Activated naive CD8-positive, alpha-beta T cell (primary cell): ENCODE results near the gene ABHD5.
"Not testable (repeated sequence)": the region's sequence is repeated elsewhere in the genome, so short reads cannot be mapped to it uniquely, and the experiment has no call there.

Experiments used
- H3K27ac Mint-ChIP-seq: one replicate; pipeline ENCODE4 v1.8.0; 2021; ENCODE audit warnings: mixed read lengths
- H3K27me3 Mint-ChIP-seq: one replicate; pipeline ENCODE4 v1.8.0; 2021; ENCODE audit warnings: mixed read lengths
- H3K36me3 Mint-ChIP-seq: one replicate; pipeline ENCODE4 v1.8.0; 2021; ENCODE audit warnings: mixed read lengths
- H3K4me1 Mint-ChIP-seq: one replicate; pipeline ENCODE4 v1.8.0; 2021; ENCODE audit warnings: low read depth, mixed read lengths
- H3K4me3 Mint-ChIP-seq: one replicate; pipeline ENCODE4 v1.8.0; 2021; ENCODE audit warnings: mild to moderate bottlenecking, mixed read lengths
- H3K9me3 Mint-ChIP-seq: one replicate; pipeline ENCODE4 v1.8.0; 2021; ENCODE audit warnings: low read depth, mixed read lengths

The ABHD5 gene

GRCh38 chr3:43675593-43675992 lies 15.1 kb upstream of the ABHD5 start:
- Mint-ChIP-seq H3K27ac (no peak overlapping the region), H3K27me3 (peaks cover 4% of the 10 kb centered on the region), H3K4me1 (no peaks in the 10 kb centered on the region)

GRCh38 chr3:43676441-43676840 lies 14.3 kb upstream of the ABHD5 start:
- peaks cover 3% of the 10 kb centered on the region for H3K36me3 Mint-ChIP-seq
- H3K9me3 Mint-ChIP-seq, result peaks cover 3% of the 10 kb centered on the region
- H3K27ac Mint-ChIP-seq, result no peak overlapping the region
- peaks cover 4% of the 10 kb centered on the region for H3K27me3 Mint-ChIP-seq
- H3K4me1 Mint-ChIP-seq, result no peaks in the 10 kb centered on the region
- no peak overlapping the region for H3K4me3 Mint-ChIP-seq

More at GRCh38 chr3:43675593-43675992, 15.1 kb upstream of the ABHD5 start:
- Mint-ChIP-seq H3K36me3 (peaks cover 3% of the 10 kb centered on the region), H3K9me3 (peaks cover 3% of the 10 kb centered on the region), H3K4me3 (no peak overlapping the region)

- not testable (repeated sequence) for H3K27me3 Mint-ChIP-seq, H3K9me3 Mint-ChIP-seq, H3K36me3 Mint-ChIP-seq, H3K4me1 Mint-ChIP-seq, H3K27ac Mint-ChIP-seq, H3K4me3 Mint-ChIP-seq
Measured at GRCh38 chr3:43678375-43678774, 12.4 kb upstream of the ABHD5 start.

- H3K4me1 Mint-ChIP-seq, H3K4me3 Mint-ChIP-seq, H3K27ac Mint-ChIP-seq, H3K36me3 Mint-ChIP-seq, H3K9me3 Mint-ChIP-seq, H3K27me3 Mint-ChIP-seq: not testable (repeated sequence)
Measured at GRCh38 chr3:43678887-43679449, 11.8 kb upstream of the ABHD5 start.

- H3K27me3 Mint-ChIP-seq, H3K27ac Mint-ChIP-seq, H3K4me1 Mint-ChIP-seq, H3K9me3 Mint-ChIP-seq, H3K36me3 Mint-ChIP-seq, H3K4me3 Mint-ChIP-seq: not testable (repeated sequence)
Measured at GRCh38 chr3:43680857-43681256, 9.9 kb upstream of the ABHD5 start.

- Mint-ChIP-seq H3K36me3 (no peaks in the 10 kb centered on the region), H3K4me1 (peaks cover 5% of the 10 kb centered on the region), H3K27ac (no peak overlapping the region), H3K27me3 (peaks cover 3% of the 10 kb centered on the region), H3K4me3 (no peak overlapping the region), H3K9me3 (no peaks in the 10 kb centered on the region)
Measured at GRCh38 chr3:43684944-43685343, 5.8 kb upstream of the ABHD5 start.

GRCh38 chr3:43685921-43686320 lies 4.8 kb upstream of the ABHD5 start:
- H3K27ac Mint-ChIP-seq, result no peak overlapping the region
- H3K4me3 Mint-ChIP-seq, result no peak overlapping the region
- H3K9me3 Mint-ChIP-seq, result no peaks in the 10 kb centered on the region
- peaks cover 10% of the 10 kb centered on the region for H3K4me1 Mint-ChIP-seq
- H3K36me3 Mint-ChIP-seq, result no peaks in the 10 kb centered on the region
- H3K27me3 Mint-ChIP-seq, result peaks cover 3% of the 10 kb centered on the region

- Mint-ChIP-seq H3K9me3 (no peaks in the 10 kb centered on the region), H3K27me3 (peaks cover 3% of the 10 kb centered on the region), H3K27ac (no peak overlapping the region), H3K4me1 (peaks cover 10% of the 10 kb centered on the region), H3K4me3 (no peak overlapping the region), H3K36me3 (no peaks in the 10 kb centered on the region)
Measured at GRCh38 chr3:43686333-43686699, 4.4 kb upstream of the ABHD5 start.

- Mint-ChIP-seq H3K36me3 (no peaks in the 10 kb centered on the region), H3K4me3 (no peak overlapping the region), H3K4me1 (peaks cover 14% of the 10 kb centered on the region), H3K27ac (no peak overlapping the region), H3K27me3 (peaks cover 3% of the 10 kb centered on the region), H3K9me3 (no peaks in the 10 kb centered on the region)
Measured at GRCh38 chr3:43686700-43687498, 3.8 kb upstream of the ABHD5 start.

- Mint-ChIP-seq H3K4me1 (peaks cover 19% of the 10 kb centered on the region), H3K9me3 (no peaks in the 10 kb centered on the region), H3K36me3 (no peaks in the 10 kb centered on the region), H3K27ac (no peak overlapping the region), H3K27me3 (peaks cover 3% of the 10 kb centered on the region), H3K4me3 (no peak overlapping the region)
Measured at GRCh38 chr3:43687499-43687811, 3.3 kb upstream of the ABHD5 start.

GRCh38 chr3:43688245-43688650 lies 2.5 kb upstream of the ABHD5 start:
- H3K27me3 Mint-ChIP-seq, result peaks cover 3% of the 10 kb centered on the region
- peaks cover 25% of the 10 kb centered on the region for H3K4me1 Mint-ChIP-seq

GRCh38 chr3:43689166-43689565 lies 1.6 kb upstream of the ABHD5 start:
- H3K4me1 Mint-ChIP-seq, result peaks cover 32% of the 10 kb centered on the region
- H3K27me3 Mint-ChIP-seq, result peaks cover 3% of the 10 kb centered on the region
- no peak overlapping the region for H3K27ac Mint-ChIP-seq
- no peaks in the 10 kb centered on the region for H3K36me3 Mint-ChIP-seq
- H3K9me3 Mint-ChIP-seq, result no peaks in the 10 kb centered on the region
- H3K4me3 Mint-ChIP-seq, result no peak overlapping the region

More at GRCh38 chr3:43688245-43688650, 2.5 kb upstream of the ABHD5 start:
- Mint-ChIP-seq H3K27ac (no peak overlapping the region), H3K4me3 (no peak overlapping the region), H3K36me3 (no peaks in the 10 kb centered on the region), H3K9me3 (no peaks in the 10 kb centered on the region)

- Mint-ChIP-seq H3K9me3 (no peaks in the 10 kb centered on the region), H3K27me3 (peaks cover 3% of the 10 kb centered on the region), H3K27ac (peak overlapping the region; percentile 91), H3K36me3 (no peaks in the 10 kb centered on the region), H3K4me1 (peaks cover 35% of the 10 kb centered on the region), H3K4me3 (peak overlapping the region; percentile 90)
Measured at GRCh38 chr3:43689766-43690399, 855 bp upstream of the ABHD5 start.

GRCh38 chr3:43691120-43691995 lies 620 bp downstream of the ABHD5 start:
- Mint-ChIP-seq H3K4me1 (peaks cover 40% of the 10 kb centered on the region), H3K27ac (peak overlapping the region; percentile 83), H3K4me3 (peak overlapping the region; percentile 92), H3K9me3 (no peaks in the 10 kb centered on the region), H3K27me3 (no peaks in the 10 kb centered on the region), H3K36me3 (no peaks in the 10 kb centered on the region)
